ENCODE results near the gene IGFL3.
"Not testable (repeated sequence)": the region's sequence is repeated elsewhere in the genome, so short reads cannot be mapped to it uniquely, and the experiment has no call there.

Gene IGFL3

DNA sequence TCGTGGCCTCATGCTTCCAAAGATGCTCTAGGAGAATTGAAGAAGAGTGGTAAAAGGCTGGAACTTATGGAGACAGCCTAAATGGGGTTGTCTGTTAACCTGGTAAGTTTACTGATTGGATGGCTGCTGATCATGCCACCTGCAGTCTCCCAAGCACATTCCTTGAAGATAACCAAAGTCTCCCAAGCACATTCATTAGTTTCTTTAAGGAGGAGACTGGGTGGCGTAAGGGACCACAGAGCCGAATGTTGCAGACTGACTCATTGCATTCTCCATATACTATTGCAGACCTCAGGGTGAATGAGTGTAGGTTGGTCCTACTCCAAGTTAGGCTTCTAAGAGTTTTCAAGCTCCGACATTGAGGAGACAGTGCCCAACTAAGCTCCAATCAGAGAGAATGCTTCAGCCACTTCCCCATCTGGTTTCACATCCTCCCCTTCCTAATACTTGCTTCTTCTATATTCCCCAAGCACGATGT is at the start of gene IGFL3:
Gene IGFL3, minus strand, starts transcription at position 51 of the 478 bp plus-strand sequence. Its CDS starts 39 bp downstream, at position 12.
- no peak for DNase-seq

GRCh38 chr19:46173886-46174480 is 49.5 kb upstream of the IGFL3 start:
- no peak for DNase-seq

GRCh38 chr19:46162731-46163130 is 38.2 kb upstream of the IGFL3 start:
- DNase-seq: no peak

DNA sequence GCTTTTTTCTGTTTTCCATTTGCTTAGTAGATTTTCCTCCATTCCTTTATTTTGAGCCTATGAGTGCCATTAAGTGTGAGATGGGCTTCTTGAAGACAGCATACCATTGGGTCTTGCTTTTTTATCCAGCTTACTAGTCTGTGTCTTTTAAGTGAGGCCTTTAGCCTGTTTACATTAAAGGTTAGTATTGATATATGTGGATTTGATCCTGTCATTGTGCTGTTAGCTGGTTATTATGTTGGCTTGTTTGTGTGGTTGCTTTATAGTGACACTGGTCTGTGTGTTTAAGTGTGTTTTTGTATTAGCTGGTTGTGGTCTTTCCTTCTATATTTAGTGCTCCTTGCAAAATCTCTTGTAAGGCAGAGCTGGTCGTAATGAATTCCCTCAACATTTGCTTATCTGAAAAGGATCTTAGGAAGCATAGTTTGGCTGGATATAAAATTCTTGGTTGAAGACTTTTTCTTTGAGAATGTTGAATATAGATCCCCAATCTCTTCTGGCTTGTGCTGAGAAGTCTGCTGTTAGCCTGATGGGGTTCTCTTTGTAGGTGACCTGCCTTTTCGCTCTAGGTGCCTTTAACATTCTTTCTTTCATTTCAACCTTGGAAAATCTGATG is 37.3 kb upstream of the IGFL3 start:
- DNase-seq: not testable (repeated sequence)

- DNase-seq: no peak
Measured at GRCh38 chr19:46160233-46160775, 35.8 kb upstream of the IGFL3 start.

DNA sequence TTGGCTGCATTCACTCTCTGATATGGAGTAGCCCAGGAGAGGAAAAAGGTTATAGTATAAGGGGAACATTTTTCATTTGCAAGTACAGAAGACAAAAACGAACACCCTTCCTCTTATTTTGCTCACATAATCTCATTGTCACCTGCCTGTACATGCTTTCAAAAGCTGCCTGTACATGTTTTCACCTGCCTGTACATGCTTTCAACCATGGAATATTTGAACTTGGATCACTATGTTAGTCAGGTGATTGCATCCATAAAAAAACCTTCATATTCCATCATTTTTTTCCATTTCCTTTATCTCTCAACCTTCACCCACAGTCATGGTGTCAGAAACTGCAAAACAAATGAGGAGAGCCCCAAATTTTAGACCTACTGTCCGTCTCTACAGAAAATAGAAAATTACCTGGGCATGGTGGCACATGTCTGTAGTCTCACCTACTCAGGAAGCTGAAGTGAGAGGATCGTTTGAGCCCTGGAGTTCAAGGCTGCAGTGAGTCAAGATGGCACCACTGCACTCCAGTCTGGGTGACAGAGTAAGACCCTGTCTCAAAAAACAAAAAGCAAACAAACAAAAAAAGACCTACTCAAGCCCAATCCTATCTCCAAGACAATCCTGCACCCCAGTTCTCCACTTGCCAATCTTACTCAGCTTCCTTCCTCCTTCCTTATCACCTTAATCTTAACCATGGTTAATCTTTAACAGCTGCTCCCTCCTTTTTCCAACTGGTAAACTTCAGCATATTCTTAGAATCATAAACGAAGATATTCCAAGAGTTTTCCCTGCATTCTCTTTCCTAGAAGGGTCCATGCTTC is 35.1 kb upstream of the IGFL3 start:
- DNase-seq: no peak

DNA sequence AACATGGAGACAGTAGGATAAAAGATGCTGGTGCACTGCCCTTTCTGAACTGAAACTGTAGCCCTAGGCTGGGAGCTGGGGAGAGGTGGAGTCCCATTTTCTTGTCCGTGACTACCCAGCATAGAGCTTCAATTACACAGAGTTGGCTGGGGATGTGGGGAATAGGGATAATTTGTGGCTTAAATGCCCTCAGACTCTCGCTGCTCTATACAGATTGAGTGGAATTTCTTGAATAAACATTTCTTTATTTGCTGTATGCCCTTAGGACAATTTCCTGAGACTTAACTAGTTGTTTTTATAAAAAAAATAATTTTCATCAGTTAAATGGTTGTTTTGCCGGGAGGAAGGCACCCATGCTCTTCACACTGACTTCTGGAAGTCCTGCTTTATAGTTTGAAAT is 30.7 kb upstream of the IGFL3 start:
- DNase-seq: no peak

GRCh38 chr19:46150606-46151005 is 26.1 kb upstream of the IGFL3 start:
- DNase-seq: no peak

- DNase-seq: no peak
Measured at GRCh38 chr19:46147791-46148288, 23.4 kb upstream of the IGFL3 start, which contains the start of gene IGFL2. Gene IGFL2 (plus strand): TSS chr19:46148238. CDS start chr19:46148279, 41 bp downstream.

DNA sequence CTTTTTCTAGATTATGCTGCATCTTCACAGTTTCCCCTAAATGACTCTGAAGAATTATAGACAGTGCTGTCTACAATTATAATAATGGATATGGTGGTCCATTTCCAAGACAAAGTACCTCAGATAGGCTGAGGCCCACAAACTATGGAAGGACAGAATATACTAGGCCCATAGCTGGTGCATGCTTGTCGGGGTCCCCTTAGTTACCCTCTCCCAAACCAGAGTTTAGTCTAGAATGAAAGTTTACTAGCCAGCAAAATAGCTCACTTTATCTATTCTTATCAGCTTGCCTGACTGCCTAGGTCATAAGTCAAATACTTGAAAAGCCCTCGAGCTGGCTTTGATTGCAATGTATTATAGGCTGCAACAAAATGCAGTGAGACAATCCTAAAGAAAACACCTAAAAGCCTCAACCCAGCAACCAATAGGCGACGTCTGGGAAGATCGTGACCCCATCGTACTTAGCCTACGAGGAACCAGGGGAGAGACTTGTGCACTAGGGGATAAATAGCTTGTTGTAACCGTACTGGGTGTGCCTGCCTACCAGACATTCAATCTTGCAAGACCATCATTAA is 22.8 kb upstream of the IGFL3 start:
- DNase-seq: no peak

GRCh38 chr19:46144756-46145155 is 20.3 kb upstream of the IGFL3 start:
- DNase-seq: no peak

DNA sequence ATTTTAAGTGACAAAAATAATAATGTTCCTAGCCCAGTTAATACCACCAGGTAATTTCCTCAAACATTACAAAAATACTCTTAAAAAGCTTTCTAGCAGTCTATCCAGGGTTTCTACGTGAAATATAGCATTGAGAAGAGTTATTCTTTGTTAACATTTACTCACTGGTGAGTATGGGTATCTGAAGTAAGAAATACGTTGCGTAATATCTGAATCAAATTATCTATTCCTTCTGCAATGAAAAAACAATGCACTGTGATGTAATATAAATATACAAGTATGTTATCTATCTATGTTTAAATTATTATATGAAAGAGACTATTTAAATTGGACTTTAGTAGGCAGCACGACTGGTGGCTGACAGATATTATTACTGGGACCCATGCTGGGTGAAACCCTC is 17.8 kb upstream of the IGFL3 start:
- no peak for DNase-seq

DNA sequence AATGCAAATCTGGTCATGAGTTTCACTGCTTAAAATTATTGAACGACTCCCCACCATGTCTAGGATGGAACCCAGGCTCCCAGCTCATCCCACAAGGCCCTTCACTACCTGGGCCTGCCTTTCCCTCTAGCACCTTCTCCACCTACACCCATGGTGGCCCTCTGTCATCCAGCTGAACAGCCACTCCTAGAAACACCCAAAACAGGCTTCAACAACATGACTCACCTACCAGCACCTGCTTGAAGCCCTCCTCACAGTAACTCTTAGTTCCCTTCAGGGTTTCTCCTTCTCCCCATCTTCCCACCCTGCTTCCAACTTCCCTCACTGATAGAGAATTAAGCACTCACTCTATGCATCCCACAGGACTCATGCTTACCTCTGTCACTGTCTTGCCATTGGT is 16.9 kb upstream of the IGFL3 start:
- DNase-seq: no peak

DNA sequence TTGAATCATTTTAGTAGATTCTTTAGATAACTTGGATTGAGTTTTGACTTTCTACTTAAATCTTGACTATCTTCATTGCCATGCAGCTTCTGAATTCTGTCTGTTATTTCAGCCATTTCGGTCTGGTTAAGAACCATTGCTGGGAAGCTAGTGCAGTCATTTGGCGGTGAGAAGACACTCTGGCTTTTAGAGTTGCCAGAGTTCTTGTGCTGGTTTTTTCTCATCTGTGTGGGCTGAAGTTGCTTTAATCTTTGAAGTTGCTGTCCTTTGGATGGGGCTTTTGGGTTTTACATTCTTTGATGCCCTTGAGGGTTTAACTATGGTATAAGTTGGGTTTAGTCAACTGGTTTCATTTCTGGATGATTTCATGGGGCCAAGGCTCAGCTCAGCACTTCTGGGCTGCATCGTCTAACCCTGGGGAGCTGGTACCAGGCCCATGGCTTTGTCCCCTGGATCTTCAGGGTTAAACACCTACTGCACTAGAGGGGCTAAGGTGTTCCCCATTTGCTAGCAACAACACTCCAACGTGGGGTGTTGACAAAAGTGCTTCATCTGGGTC is 13.5 kb upstream of the IGFL3 start:
- DNase-seq: no peak

DNA sequence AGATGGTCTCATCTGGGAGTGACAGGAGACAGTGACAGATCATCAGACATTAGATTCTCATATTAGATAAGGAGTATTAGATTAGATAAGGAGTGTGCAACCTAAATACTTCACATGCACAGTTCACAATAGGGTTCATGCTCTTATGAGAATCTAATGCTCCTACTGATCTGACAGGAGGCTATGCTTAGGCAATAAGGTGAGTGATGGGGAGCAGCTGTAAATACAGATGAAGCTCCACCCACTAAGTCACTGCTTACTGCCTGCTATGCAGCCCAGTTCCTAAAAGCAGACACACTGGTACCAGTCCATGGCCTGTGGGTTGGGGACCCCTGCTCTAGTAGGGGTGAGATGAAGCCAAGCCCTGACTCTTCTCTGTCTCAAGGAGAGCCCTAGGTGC is 10.0 kb upstream of the IGFL3 start:
- DNase-seq: no peak

DNA sequence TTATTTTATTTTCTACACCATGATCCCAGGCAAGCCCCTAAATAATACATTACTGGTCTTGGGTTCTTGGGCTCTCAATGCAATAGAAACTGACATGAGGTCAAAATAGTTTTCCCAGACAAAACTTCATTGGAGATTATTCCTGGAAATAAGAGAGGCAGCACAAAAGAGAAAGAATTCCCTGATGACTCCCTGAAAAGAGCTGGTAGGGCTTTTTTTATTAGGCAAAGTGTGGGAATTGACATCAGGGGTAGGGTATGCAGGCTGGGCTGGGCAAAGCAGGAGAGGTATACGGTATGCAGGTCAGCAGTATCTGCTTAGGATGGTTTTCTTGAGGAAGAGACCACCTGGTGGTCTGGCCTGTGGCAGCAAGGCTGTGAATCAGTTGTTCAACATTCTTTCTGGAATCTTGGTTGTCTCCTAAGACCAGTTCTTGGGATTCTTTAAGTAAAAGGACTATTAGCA is 9.3 kb upstream of the IGFL3 start:
- no peak for DNase-seq

- DNase-seq: no peak
Measured at GRCh38 chr19:46133101-46133627, 8.7 kb upstream of the IGFL3 start.

- no peak for DNase-seq
Measured at GRCh38 chr19:46132508-46133100, 8.1 kb upstream of the IGFL3 start.

DNA sequence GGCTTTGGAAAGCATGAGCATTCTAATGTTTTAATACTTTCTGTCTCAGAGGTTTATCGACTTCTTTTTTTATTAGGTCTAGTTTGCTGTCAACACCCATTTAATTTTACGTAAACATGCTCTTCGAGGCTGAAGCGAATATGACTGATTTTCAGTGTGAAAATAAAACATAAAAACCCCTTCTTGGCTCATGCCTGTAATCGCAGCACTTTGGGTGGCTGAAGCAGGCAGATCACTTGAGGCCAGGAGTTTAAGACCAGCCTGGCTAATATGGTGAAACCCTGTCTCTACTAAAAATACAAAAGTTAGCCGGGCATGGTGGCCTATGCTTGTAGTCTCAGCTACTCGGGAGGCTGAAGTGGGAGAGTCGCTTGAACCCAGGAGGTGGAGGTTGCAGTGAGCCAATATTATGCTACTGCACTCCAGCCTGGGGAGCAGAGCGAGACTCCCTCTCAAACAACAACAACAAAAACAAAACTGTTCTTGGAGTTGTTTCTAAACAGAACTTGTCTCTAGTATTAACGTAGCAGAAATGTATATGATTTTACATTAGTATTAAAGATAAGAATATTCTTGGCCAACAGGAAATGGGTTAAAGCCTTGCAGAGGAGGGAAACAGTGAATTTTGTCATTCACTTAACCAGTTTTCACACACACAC is 7.1 kb upstream of the IGFL3 start:
- no peak for DNase-seq

GRCh38 chr19:46126086-46126580 is 1.6 kb upstream of the IGFL3 start:
- DNase-seq: no peak

DNA sequence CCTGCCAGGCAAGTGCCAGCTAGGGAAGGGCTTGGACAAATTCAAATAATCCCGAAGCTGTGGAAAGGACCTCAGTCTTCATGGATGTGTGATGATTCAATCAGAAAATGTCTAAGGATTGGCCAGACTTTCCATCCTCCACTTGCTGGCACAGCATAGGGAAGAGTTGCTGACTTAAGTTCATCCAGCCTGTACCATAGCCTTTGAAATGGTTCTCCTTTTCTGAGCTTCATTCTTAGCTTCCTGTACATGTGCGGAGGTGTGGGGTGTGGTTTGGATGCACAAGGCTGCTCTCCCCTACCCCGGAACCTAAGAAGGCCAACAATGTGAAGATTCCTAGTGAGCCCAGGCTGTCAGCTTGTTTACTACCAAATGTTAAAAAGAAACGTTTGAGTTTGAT is 959 bp upstream of the IGFL3 start:
- DNase-seq: no peak

All from bone marrow (tissue), 2 donors.